ENCODE data around the gene ASTN2.

The ASTN2 gene

GRCh38 chr9:116689486-116690032, 725.3 kb downstream of the ASTN2 start:
- H3K27me3 Mint-ChIP-seq, result no peaks in the 10 kb centered on the region
- no peaks in the 10 kb centered on the region for H3K36me3 Mint-ChIP-seq
- H3K27ac Mint-ChIP-seq, result peak overlapping the region; percentile 2
- H3K4me3 Mint-ChIP-seq, result peak overlapping the region; percentile 71
- no peaks in the 10 kb centered on the region for H3K9me3 Mint-ChIP-seq
- peaks cover 85% of the 10 kb centered on the region for H3K4me1 Mint-ChIP-seq

GRCh38 chr9:116688806-116689485, 725.9 kb downstream of the ASTN2 start:
- no peaks in the 10 kb centered on the region for H3K27me3 Mint-ChIP-seq
- peak overlapping the region; percentile 2 for H3K27ac Mint-ChIP-seq
- H3K36me3 Mint-ChIP-seq, result no peaks in the 10 kb centered on the region
- H3K9me3 Mint-ChIP-seq, result no peaks in the 10 kb centered on the region
- H3K4me3 Mint-ChIP-seq, result peak overlapping the region; percentile 92
- peaks cover 87% of the 10 kb centered on the region for H3K4me1 Mint-ChIP-seq

GRCh38 chr9:116687754-116688135, 727.1 kb downstream of the ASTN2 start:
- peak overlapping the region; percentile 92 for H3K4me3 Mint-ChIP-seq
- no peaks in the 10 kb centered on the region for H3K27me3 Mint-ChIP-seq
- H3K4me1 Mint-ChIP-seq, result peaks cover 76% of the 10 kb centered on the region
- no peaks in the 10 kb centered on the region for H3K36me3 Mint-ChIP-seq
- H3K27ac Mint-ChIP-seq, result peak overlapping the region; percentile 75
- no peaks in the 10 kb centered on the region for H3K9me3 Mint-ChIP-seq

- peaks cover 71% of the 10 kb centered on the region for H3K4me1 Mint-ChIP-seq
- peak within 1 kb of the TSS; percentile 92 for H3K4me3 Mint-ChIP-seq
- H3K36me3 Mint-ChIP-seq, result no peaks in the 10 kb centered on the region
- H3K27me3 Mint-ChIP-seq, result no peaks in the 10 kb centered on the region
- H3K27ac Mint-ChIP-seq, result peak within 1 kb of the TSS; percentile 93
- H3K9me3 Mint-ChIP-seq, result no peaks in the 10 kb centered on the region
These were observed 727.6 kb downstream of the ASTN2 start, which contains the start of gene TRIM32 for GRCh38 chr9:116687074-116687753. Gene TRIM32 (plus strand): TSS chr9:116687305. CDS start chr9:116697743, 10,438 bp downstream.

GRCh38 chr9:116686693-116687073, 728.2 kb downstream of the ASTN2 start:
- no peaks in the 10 kb centered on the region for H3K36me3 Mint-ChIP-seq
- peaks cover 65% of the 10 kb centered on the region for H3K4me1 Mint-ChIP-seq
- peak overlapping the region; percentile 92 for H3K4me3 Mint-ChIP-seq
- no peaks in the 10 kb centered on the region for H3K27me3 Mint-ChIP-seq
- H3K27ac Mint-ChIP-seq, result peak overlapping the region; percentile 93
- H3K9me3 Mint-ChIP-seq, result no peaks in the 10 kb centered on the region

GRCh38 chr9:116686135-116686534, 728.7 kb downstream of the ASTN2 start:
- H3K27ac Mint-ChIP-seq, result peak overlapping the region; percentile 93
- no peaks in the 10 kb centered on the region for H3K9me3 Mint-ChIP-seq
- peak overlapping the region; percentile 92 for H3K4me3 Mint-ChIP-seq
- H3K36me3 Mint-ChIP-seq, result no peaks in the 10 kb centered on the region
- no peaks in the 10 kb centered on the region for H3K27me3 Mint-ChIP-seq
- peaks cover 60% of the 10 kb centered on the region for H3K4me1 Mint-ChIP-seq

GRCh38 chr9:116685166-116685565, 729.7 kb downstream of the ASTN2 start:
- no peaks in the 10 kb centered on the region for H3K27me3 Mint-ChIP-seq
- H3K4me3 Mint-ChIP-seq, result no peak overlapping the region
- no peaks in the 10 kb centered on the region for H3K9me3 Mint-ChIP-seq
- peaks cover 51% of the 10 kb centered on the region for H3K4me1 Mint-ChIP-seq
- peak overlapping the region; percentile 41 for H3K27ac Mint-ChIP-seq
- H3K36me3 Mint-ChIP-seq, result no peaks in the 10 kb centered on the region

- Mint-ChIP-seq H3K4me3 (no peak overlapping the region), H3K4me1 (peaks cover 35% of the 10 kb centered on the region), H3K27ac (no peak overlapping the region), H3K36me3 (no peaks in the 10 kb centered on the region), H3K27me3 (no peaks in the 10 kb centered on the region), H3K9me3 (no peaks in the 10 kb centered on the region)
These were observed 731.3 kb downstream of the ASTN2 start for GRCh38 chr9:116683535-116683934.

- Mint-ChIP-seq H3K27me3 (no peaks in the 10 kb centered on the region), H3K36me3 (peaks cover 9% of the 10 kb centered on the region), H3K4me3 (no peak overlapping the region), H3K27ac (no peak overlapping the region), H3K4me1 (no peaks in the 10 kb centered on the region), H3K9me3 (peaks cover 9% of the 10 kb centered on the region)
These were observed 740.5 kb downstream of the ASTN2 start for GRCh38 chr9:116674210-116674980.

GRCh38 chr9:116673375-116673774, 741.5 kb downstream of the ASTN2 start:
- Mint-ChIP-seq H3K9me3 (peaks cover 9% of the 10 kb centered on the region), H3K36me3 (peaks cover 9% of the 10 kb centered on the region), H3K4me3 (no peak overlapping the region), H3K27ac (no peak overlapping the region), H3K4me1 (no peaks in the 10 kb centered on the region), H3K27me3 (no peaks in the 10 kb centered on the region)

- Mint-ChIP-seq H3K9me3 (peaks cover 9% of the 10 kb centered on the region), H3K4me3 (no peak overlapping the region), H3K4me1 (no peaks in the 10 kb centered on the region), H3K27me3 (no peaks in the 10 kb centered on the region), H3K27ac (no peak overlapping the region), H3K36me3 (peaks cover 8% of the 10 kb centered on the region)
These were observed 743.3 kb downstream of the ASTN2 start for GRCh38 chr9:116671605-116672004.

GRCh38 chr9:116668970-116669695, 745.7 kb downstream of the ASTN2 start:
- no peak overlapping the region for H3K27ac Mint-ChIP-seq
- H3K4me1 Mint-ChIP-seq, result no peaks in the 10 kb centered on the region
- no peaks in the 10 kb centered on the region for H3K27me3 Mint-ChIP-seq
- H3K36me3 Mint-ChIP-seq, result peaks cover 8% of the 10 kb centered on the region
- no peak overlapping the region for H3K4me3 Mint-ChIP-seq
- peaks cover 9% of the 10 kb centered on the region for H3K9me3 Mint-ChIP-seq

- H3K4me3 Mint-ChIP-seq, result no peak overlapping the region
- H3K4me1 Mint-ChIP-seq, result no peaks in the 10 kb centered on the region
- H3K27ac Mint-ChIP-seq, result no peak overlapping the region
- no peaks in the 10 kb centered on the region for H3K9me3 Mint-ChIP-seq
- H3K36me3 Mint-ChIP-seq, result no peaks in the 10 kb centered on the region
- no peaks in the 10 kb centered on the region for H3K27me3 Mint-ChIP-seq
These were observed 751.3 kb downstream of the ASTN2 start for GRCh38 chr9:116663581-116663980.

- no peaks in the 10 kb centered on the region for H3K27me3 Mint-ChIP-seq
- no peak overlapping the region for H3K27ac Mint-ChIP-seq
- H3K9me3 Mint-ChIP-seq, result no peaks in the 10 kb centered on the region
- no peaks in the 10 kb centered on the region for H3K4me1 Mint-ChIP-seq
- no peak overlapping the region for H3K4me3 Mint-ChIP-seq
- H3K36me3 Mint-ChIP-seq, result no peaks in the 10 kb centered on the region
These were observed 752.1 kb downstream of the ASTN2 start for GRCh38 chr9:116662646-116663310.

Data from activated naive CD4-positive, alpha-beta T cell treated with anti-CD3 and anti-CD28 coated beads, Interleukin-2, amount 50 U/mL, for 24 hours (primary cell).